ENCODE results near the gene CDH23.

The CDH23 gene

DNA sequence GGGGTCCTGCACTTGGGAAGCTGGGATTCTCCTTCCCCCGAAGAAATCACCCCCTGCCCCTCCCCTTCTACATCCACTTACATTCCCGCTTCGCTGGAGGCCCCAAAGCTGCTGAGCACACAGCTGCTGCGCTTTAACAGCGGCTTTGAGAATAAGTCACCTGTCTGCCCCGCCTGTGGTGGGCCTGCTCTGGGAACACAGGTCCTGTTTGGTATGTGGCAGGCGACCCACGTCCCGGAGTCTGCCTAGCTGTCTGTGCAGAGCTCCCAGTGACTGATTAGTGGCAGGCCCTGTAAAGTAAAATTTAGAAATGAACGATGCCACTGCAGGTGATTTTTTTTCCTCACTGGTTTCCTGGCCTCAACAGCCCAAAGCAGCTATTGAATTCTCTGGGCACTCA, 47.0 kb downstream of the CDH23 start:
- no peak for FAIRE-seq

DNA sequence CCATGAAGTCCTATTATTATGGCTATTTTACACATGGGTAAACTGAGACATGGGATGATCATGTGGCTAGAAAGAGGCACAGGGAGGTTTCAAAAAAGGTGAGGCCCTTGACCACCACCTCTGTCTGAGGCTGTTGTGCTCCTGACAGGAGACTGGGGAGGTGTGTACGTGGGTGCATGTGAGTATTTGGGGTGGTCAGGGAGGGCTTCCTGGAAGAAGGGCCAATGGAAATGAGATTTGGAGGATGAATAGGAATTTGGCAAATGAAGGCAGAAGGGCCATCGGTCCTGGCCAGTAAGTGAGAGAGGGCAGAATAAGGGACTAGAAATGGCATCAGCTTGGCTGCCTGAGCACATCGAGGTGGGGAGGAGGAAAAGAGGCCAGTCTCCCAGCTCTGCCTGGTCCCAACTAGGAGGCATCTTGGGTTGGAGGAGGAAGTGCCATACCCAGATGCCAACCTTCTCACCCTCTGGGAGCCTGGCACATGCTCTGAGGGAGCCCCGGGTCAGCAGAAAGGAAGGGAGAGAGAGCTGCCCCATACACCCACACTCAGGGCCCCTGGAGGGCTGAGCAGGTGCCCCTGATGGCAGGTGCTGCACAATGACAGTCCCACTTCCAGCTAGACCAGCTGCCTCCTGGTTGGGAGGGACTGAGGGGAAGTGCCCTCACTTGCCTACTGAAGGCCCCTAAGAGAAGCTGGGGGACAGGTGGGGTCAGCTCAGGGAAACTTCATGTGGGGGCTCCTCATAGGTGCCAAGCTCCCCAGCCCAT, 47.7 kb downstream of the CDH23 start:
- FAIRE-seq: no peak

DNA sequence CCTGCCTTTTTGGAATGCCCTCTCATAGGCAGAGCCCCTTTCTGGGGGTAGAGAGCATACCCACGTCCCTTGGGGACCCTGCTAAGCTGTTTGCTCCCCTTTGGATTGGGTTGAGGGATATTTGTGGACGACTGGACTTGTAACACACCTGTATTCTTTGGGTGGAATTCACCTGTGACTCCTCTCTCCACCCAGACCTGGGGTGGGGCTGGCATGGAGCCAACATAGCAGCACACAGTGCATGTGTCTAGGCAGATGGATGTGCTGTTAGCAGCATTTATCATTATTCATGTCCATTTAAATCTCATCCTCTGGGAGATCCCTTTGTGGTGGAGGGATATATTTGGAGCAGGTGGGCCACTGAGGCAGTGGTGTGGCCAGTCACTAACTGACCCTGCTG, 51.0 kb downstream of the CDH23 start:
- no peak for FAIRE-seq

DNA sequence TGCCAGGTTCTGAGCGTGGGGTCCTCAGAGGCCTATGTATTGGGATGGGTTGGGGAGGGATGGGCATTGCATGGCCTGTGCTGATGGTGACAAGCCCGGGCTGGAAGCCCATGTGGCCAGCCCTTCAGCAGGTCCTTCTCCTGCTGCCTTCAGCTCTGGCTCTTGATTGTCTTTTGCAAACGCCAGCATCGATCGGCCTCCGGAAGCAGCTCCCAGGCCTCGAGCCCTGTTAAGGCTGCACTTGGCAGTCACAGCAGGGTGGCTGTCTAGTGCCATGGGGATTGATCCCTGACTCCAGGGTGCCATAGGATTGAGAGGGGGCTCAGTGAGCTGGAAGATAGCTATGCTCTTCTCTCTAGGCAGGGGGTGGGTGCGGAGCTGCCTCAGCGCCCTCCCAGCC, 51.4 kb downstream of the CDH23 start:
- no peak for FAIRE-seq

DNA sequence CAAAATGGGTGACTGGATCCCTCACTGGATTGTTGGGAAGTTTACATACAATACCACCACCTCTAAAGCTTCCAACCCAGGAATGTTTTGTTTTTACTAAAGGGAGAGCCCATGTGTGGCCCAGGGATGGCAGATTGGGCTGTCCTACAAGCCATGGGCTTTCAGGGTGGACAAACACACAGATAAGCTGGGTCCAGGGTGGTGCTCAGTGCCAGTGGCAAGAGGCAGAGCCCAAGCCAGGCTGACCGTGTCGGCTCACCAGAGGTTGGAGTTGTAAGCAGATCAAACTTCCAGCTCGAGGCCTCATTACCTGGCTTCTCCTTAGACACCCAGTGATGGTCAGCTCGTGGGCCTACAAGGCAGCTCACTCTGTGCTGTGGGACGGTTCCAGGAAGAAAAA, 52.3 kb downstream of the CDH23 start:
- no peak for FAIRE-seq

DNA sequence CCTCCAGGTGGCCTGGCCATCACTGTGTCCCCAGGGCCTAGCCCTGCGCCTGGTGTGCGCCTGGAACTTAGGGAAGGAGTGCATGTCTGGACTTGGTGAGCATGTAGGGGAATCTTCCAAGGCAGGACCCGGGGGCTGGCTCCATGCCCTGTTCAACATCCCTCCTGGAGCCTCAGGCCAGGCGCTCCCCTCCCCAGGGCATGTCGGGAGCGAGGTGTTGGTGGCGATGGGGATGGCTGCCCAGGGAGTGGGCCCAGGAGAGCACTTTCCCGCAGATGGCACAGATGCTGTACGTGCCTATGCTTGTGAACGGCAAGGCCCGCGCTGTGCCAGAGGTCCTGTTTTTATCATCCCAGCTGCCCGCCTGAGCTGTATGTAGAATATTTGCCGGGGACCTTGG, 55.0 kb downstream of the CDH23 start:
- FAIRE-seq: no peak

DNA sequence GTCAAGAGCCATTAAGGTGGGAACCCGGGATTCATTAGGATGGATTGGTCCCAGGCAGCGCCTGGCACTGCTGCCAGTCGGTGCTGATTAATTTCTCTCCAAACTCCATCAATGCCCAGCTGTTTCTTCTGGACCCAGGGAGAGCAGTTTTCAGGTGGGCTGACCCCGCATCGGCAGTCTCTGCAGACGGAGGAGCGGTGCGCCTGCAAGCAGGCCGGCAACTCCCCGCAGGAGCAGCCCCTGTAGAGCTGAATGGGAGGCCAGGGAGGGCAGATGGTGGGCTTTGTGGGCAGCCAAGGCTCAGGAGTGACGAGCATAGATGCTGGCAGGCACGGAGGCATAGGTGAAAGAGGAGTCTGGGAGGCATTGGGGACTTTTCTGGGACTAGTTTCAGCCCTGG, 56.5 kb downstream of the CDH23 start:
- FAIRE-seq: no peak

DNA sequence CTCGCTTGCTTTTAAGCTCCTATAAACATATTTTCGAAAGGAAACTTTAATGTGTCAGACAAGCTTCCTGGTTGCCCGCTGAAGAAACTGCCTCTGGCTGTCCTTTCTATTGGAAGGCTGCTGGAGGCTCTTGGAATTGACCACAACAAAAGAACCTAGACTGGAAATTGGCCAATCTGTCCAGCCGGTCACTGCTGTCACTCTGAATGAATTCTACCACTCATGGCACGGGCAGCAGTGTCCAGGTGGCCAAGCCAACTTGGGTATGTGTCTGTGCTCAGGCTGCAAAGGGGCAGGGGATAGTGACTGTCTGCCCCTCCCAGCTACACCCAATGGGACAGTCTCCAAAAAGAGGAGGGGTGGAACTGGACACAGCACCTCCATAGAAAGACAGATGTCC, 57.6 kb downstream of the CDH23 start:
- FAIRE-seq: no peak

DNA sequence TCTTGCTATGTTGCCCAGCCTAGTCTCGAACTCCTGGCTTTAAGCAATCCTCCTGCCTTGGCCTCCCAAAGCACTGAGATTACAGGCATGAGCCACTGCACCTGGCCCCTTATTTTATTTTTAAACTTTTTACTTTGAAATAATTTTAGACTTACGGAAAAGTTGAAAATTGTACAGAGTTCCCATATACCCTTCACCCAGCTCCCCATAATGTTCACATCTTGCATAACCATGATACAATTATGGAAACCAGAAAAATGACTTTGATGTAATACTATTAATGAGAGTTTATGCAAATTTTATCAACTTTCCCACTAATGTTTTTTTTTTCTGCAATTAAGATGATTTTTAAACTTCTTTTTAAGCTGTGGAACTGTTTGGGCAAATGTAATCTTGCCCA, 58.3 kb downstream of the CDH23 start:
- no peak for FAIRE-seq

DNA sequence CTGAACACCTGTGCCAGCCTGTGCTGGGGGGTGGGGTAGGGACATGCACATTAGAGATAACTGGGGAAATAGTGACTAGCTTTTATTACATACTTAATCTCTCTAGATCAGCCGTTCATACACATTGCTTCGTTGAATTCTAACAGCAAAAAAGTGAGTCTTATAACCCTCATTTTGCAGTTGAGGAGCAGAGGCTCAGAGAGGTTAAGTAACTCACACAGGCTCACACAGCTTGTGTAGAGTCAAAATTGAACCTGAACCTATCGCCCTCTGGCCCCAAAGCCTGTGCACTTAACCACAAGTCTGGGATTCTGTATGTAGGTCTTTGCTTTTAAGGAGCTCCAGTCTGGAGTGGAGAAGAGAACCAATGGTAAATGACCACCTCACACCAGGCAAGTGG, 59.9 kb downstream of the CDH23 start:
- FAIRE-seq: no peak

DNA sequence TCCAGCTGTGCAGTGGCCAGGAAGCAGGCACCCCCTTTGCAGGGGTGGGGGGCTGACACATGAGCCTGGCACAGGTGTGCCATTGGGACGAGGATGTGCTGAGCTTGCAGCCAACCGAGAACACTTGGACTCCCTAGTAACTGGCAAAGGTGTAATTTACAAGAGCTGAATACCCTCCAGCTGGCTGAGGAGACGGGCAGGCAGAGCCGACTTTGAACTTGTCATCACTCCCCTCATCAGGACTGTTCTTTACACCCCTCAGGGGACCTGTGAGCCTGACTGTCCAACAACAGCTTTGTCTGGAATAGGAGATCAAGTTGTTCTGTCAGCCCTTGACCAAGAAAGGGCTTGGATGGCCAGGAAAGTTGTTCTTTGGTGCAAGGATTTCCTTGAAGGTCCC, 61.2 kb downstream of the CDH23 start:
- FAIRE-seq: no peak

DNA sequence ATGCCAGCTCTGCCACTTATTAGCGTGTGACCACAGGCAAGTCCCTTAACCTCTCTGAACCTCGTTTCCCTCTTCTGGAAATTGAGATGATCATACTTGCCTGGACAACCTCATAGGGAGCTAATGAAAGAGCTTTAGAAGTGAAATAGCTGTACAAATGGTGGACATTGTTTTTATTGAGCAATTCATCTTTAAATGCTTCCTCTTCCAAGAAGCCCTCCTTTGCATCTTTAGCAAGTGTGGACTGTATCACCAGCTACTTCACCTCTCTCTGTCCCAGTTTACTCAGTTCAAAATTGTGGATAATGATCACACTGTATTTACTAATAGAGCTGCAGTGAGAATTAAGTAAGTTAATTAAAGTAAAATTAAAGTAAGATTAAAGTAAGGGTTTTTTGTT, 61.7 kb downstream of the CDH23 start:
- FAIRE-seq: no peak

DNA sequence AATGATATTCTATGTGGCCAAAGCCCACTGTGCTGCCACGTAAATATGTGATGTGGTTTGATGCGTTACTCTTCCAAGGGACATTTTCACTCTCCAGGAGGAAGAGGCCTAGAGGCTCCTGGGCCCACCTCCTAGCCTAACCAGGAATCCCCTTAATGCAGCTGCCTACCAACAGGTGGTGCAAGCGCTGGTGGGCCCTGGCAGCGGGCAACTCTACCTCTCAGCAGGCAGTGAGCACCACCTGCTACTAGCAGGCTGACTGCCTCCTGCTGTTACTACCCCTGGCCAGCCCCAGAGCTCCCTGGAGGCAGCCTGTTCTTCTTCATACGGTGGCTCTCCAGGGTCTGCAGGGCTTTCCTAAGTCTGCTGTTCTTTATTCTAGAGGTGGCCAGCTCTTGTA, 62.8 kb downstream of the CDH23 start:
- no peak for FAIRE-seq

DNA sequence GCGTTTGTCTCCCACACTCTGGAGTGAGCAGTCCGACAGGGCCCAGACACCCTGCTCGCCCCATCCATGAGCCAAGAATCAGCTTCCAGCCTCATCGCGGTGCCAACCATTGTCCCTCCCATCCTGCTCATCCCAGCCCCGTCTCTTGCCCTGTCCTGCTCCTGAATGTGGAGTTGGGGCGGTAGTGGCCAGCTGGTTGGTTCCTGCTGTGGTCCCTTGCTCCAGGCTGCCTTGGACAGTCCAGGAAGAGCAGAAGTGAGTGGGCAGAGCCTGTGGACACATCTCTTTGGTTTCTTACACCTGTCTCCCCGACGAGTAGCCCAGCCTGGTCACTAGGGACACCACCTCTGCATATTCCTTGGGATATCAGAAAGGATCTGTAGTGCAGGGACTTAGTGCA, 63.9 kb downstream of the CDH23 start:
- no peak for FAIRE-seq

DNA sequence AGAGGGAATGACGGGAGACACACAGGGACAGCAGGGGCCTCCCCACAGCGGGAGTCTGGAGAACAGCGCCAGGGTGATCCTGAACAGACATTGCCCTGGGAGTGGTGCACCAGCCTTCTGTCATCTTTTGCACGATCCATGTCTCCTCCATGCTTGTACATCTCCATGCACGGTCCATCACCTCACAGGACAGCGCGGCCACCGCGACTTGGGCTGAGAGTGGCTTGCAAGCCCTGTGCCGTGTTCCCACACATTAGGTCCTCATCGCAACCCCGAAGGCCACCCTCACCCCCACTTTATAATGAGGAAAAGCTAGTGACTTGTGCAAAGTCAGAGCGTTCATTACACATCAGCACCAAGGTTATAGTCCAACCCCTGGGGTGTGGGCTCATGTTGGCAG, 64.7 kb downstream of the CDH23 start:
- no peak for FAIRE-seq

DNA sequence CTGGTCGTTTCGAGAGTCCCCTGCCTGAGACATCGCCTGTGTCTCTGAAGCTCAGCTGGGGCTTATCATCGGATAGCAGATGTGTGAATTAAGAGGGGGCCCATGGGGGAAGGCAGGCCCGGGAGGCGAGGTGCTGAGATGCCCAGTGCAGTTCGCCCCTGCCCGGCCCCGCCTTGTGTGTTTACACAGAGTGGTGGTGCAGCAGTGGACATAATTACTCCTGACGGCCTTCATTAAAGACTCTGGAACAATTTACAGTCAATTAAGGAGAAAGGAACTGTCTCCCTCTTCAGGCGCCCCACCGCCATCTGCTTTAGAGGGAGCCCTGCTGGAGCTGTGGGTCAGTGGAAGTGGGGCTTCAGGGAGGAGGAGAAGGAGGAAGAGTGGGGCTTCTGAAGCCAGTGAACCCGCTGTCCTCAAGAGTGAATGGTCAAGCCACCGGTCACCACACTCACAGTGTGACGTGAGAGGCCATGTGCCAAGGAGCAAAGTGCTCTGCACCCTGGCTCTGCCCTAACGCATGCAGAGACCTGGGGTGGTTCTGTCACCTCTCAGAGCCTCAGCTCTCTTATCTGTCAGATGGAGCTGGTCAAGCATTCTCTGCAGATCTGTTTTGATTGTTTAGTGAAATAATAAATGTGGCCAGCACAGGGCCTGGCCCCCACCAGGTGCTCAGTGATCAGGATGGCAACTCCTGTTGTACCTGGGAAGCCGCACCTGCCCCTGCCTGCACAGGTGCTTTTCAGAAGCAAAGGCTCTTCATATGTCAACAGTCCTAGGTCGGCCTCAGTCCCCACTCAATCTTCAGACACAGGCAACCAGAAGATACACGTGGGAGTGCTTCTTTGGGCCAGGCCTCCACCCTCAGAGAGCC, 65.6 kb downstream of the CDH23 start:
- no peak for FAIRE-seq

DNA sequence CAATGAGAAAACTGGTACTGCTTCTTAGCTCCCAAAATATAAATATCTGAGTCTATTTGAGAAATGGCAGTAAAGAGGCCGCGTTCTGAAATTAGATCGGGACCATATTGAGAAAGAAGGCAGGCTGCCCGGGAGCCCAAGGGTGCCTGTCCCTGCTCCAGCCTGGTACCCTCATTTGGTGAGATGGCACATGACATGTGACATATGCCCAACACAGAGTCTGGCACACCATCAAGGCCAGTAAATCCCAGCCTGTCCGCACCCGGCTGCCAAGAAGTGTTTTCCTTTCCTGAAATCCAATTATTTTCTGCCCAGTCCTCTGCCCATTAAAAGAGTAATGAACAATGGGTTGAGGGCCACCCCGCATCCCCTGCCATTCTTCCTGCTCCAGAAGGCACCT, 66.4 kb downstream of the CDH23 start:
- no peak for FAIRE-seq

DNA sequence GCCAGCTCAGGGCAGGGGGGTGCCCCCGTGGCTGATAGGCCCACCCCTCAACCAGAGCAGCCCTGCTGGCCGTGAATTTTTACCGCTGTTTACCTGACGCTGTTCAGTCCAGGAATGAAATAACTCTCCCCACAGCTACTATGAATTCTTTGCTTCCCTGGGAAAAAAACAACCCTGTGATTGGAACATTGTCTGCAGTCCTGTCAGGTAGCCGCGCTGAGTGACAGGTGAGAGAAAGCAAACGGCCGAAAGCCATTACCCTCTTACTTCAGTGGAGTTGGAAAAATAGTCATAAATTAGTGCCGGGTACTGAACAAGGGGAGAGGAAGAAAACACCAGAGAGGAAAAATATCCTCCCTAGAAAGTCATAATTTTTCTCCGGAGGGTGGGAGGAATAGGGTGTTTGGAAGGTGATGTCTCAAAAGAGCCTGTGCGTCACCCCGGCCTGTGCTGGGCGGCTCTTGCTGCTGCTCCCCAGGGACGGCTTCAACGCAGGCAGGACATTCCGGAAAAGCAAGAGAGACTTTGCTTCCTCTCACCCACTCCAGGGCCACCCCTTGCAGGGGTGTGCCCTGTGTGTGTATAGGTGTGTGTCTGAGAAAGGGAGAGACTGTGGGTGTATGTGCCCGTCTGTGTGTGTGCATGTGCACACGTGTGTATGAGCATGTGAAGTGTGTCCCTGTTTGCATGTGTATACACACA, 69.0 kb downstream of the CDH23 start:
- no peak for FAIRE-seq

DNA sequence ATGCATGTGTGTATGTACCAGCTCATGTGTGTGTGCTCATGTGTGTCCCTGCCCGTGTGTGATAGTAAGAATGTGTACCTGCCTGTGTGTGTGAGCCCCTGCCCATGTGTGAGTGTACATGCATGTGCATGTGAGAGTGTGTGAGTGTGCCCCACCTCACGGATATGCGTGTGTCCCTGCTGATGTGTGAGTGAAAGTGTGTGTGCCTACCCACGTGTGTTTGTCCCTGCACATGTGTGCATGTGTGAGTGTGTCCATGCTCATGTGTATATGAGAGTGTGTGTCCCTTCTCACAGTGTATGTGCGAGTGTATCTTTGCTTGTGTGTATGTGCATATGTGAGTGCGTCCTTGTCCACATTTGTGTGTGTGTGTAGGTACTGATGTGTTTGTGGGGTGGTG, 69.6 kb downstream of the CDH23 start:
- FAIRE-seq: no peak

DNA sequence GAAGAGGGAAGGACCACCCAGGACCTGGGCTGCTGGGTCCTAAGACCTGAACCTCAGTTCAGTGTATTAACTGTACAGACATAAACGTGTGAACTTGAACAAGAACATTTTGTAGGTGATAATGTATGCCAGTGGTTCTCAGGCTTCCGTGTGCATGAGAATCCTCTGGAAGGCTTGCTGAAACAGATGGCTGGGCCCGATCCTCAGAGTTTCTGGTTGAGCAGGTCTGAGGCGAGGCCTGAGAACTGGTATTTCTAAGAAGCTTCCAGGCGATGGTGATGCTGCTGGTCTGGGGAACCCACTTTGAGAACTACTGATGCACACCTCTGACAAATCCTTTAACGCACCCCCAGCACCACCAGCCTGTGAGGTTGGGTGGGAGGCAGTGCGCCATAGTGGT, 70.4 kb downstream of the CDH23 start:
- no peak for FAIRE-seq

DNA sequence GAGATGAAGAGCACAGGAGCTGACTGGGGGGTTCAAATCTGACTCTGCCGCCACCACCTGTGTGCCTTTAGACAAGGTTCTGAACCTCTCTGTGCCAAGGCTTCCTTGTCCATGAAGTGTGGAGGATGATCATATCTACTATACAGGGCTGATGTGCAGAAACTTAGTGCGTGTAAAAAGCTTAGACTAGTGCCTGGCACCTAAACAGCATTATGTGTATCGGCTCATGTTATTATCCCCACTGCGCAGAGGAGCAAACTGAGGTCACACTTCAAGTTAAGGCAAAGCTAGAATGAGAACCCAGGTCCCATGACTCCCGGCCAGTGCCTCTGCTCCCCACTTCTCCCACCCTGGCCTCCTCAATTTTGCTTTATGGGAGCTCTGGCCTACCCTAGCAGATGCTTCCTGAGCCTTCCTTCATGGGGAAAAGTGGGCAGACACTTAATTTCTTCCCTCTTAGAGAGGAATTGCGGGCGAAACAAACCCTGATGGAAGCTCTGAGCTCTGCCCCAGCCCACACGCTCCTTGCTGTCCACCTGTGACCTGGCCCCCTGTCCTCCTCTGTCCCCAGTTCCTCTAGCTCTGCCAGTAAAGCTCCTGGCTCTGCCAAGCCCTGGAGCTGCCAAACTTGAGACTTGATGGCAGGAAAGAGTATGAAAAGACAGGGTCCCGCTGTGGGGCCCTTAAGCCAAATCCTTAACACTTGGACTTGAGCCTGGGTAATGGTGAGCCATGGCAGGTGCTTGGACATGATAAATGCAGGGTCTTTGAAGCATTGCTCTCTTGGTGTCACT, 71.0 kb downstream of the CDH23 start:
- FAIRE-seq: no peak

DNA sequence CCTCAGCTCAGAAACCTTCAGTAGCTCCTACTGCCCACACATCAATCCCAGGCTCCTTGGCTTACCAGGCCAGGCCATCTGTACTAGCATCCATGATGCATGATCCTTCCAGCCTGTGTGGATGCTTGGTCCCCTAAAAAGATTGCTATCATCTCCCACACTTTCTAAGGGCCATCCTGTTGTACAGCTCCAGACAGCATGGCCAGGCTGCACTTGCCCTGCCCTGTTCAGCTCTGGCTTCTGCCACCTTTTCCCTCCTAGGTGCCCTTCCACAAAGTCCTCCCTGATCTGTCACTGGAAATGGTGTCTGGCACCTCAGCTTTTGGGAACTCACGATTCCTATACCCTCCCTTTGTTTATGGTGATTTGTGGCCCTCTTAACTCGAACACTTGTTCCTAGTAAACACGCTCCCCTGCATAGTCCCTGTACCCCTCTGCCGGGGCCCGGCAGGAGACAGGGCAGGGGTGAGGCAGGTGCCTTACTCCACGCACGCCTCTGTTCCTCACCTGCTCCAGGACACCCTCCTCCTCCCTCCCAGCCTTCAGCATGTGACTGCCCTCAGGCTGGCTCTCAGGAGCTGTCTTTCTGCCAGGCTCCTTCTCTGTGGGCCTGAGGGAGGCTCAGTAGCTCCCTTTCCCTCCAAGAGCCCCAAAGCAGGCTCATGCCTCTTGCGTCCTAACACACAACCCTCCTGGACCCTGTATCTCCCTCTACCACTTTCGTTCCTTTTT, 71.8 kb downstream of the CDH23 start:
- FAIRE-seq: no peak
